ENCODE measurements around the gene LAT. TPM values are rescaled to one million over a fixed set of nuclear protein-coding genes. Genes with fewer than 3 reads are reported as not detected.
"Not testable (repeated sequence)": the region's sequence is repeated elsewhere in the genome, so short reads cannot be mapped to it uniquely, and the experiment has no call there.

LAT gene
- total RNA-seq, 4 donors from 2014 or later, result 10.5 to 52.0 (median 15.9) TPM

- DNase-seq, result no peak
- Histone ChIP-seq H3K4me1 (no peaks in the 10 kb centered on the region), H3K4me3 (no peak overlapping the region), H3K9me3 (no peaks in the 10 kb centered on the region), H3K36me3 (peaks cover 0 to 91% (median 0%) of the 10 kb centered on the region in 3 donors), H3K27ac (no peak overlapping the region), H3K27me3 (no peaks in the 10 kb centered on the region)
- TF ChIP-seq CTCF (IDR thresholded peaks at IDR 0.05) (no peak), POLR2A (IDR thresholded peaks at IDR 0.05) (no peak)
These were observed 26.6 kb upstream of the LAT start for GRCh38 chr16:28958216-28958615.

- H3K27me3 ChIP-seq, result no peaks in the 10 kb centered on the region
- no peak overlapping the region for H3K4me3 ChIP-seq
- peaks cover 0 to 91% (median 0%) of the 10 kb centered on the region in 3 donors for H3K36me3 ChIP-seq
- H3K4me1 ChIP-seq, result no peaks in the 10 kb centered on the region
- TF ChIP-seq CTCF (IDR thresholded peaks at IDR 0.05) (no peak), POLR2A (IDR thresholded peaks at IDR 0.05) (no peak)
- no peak for DNase-seq
- no peak overlapping the region for H3K27ac ChIP-seq
- H3K9me3 ChIP-seq, result no peaks in the 10 kb centered on the region
These were observed 26.0 kb upstream of the LAT start for GRCh38 chr16:28958836-28959235.

- no peaks in the 10 kb centered on the region for H3K4me1 ChIP-seq
- no peak overlapping the region for H3K4me3 ChIP-seq
- no peaks in the 10 kb centered on the region for H3K9me3 ChIP-seq
- H3K36me3 ChIP-seq, result peaks cover 0 to 63% (median 0%) of the 10 kb centered on the region in 3 donors
- H3K27ac ChIP-seq, result no peak overlapping the region
- TF ChIP-seq POLR2A (IDR thresholded peaks at IDR 0.05) (no peak), CTCF (IDR thresholded peaks at IDR 0.05) (no peak)
- no peaks in the 10 kb centered on the region for H3K27me3 ChIP-seq
- no peak for DNase-seq
These were observed 20.8 kb upstream of the LAT start for GRCh38 chr16:28964072-28964471.

GRCh38 chr16:28964496-28964895, 20.4 kb upstream of the LAT start:
- DNase-seq, result no peak
- Histone ChIP-seq H3K4me1 (no peaks in the 10 kb centered on the region), H3K27ac (no peak overlapping the region), H3K27me3 (no peaks in the 10 kb centered on the region), H3K9me3 (no peaks in the 10 kb centered on the region), H3K36me3 (peaks cover 0 to 59% (median 0%) of the 10 kb centered on the region in 3 donors), H3K4me3 (no peak overlapping the region)
- TF ChIP-seq CTCF (IDR thresholded peaks at IDR 0.05), result no peak
- no peak for TF ChIP-seq POLR2A (IDR thresholded peaks at IDR 0.05)

GRCh38 chr16:28967156-28967555, 17.7 kb upstream of the LAT start:
- no peaks in the 10 kb centered on the region for H3K27me3 ChIP-seq
- H3K27ac ChIP-seq, result no peak overlapping the region
- H3K36me3 ChIP-seq, result peaks cover 0 to 38% (median 0%) of the 10 kb centered on the region in 3 donors
- H3K4me1 ChIP-seq, result no peaks in the 10 kb centered on the region
- no peak for DNase-seq
- no peak overlapping the region for H3K4me3 ChIP-seq
- TF ChIP-seq CTCF (IDR thresholded peaks at IDR 0.05) (no peak), POLR2A (IDR thresholded peaks at IDR 0.05) (no peak)
- H3K9me3 ChIP-seq, result no peaks in the 10 kb centered on the region

- H3K4me3 ChIP-seq, H3K4me1 ChIP-seq, H3K27ac ChIP-seq, H3K27me3 ChIP-seq, DNase-seq, H3K9me3 ChIP-seq: not testable (repeated sequence)
- peaks cover 0 to 13% (median 0%) of the 10 kb centered on the region in 3 donors for H3K36me3 ChIP-seq
These were observed 15.2 kb upstream of the LAT start for GRCh38 chr16:28969696-28970095.
